Measurements from ENCODE around the gene SLC22A6.
A peak's percentile ranks its signal among the peaks of the same experiment; 100 is the strongest.

The SLC22A6 gene

DNA sequence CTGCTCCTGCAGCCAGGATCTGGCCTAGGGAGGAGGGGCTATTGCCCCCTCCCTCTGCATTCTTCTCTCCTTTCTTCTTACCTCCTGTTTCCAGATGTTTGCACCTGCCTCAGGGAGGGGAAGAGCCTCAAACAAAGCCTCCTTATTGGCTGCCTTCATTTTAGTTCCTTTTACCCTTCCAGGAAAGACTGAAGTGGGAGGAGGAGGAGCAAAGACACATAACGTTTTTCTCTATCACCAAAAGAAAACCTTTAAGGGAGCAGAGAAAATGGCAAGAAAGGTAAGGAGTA lies 50.3 kb downstream of the SLC22A6 start:
- no peak for DNase-seq
- no CpG with 5 or more reads among the region's 1 CpG for WGBS (ENCODE audit: extremely low coverage, insufficient coverage, low lambda C conversion rate)
- H2BK5ac ChIP-seq (ENCODE audit: low read length) = no peak overlapping the region

DNA sequence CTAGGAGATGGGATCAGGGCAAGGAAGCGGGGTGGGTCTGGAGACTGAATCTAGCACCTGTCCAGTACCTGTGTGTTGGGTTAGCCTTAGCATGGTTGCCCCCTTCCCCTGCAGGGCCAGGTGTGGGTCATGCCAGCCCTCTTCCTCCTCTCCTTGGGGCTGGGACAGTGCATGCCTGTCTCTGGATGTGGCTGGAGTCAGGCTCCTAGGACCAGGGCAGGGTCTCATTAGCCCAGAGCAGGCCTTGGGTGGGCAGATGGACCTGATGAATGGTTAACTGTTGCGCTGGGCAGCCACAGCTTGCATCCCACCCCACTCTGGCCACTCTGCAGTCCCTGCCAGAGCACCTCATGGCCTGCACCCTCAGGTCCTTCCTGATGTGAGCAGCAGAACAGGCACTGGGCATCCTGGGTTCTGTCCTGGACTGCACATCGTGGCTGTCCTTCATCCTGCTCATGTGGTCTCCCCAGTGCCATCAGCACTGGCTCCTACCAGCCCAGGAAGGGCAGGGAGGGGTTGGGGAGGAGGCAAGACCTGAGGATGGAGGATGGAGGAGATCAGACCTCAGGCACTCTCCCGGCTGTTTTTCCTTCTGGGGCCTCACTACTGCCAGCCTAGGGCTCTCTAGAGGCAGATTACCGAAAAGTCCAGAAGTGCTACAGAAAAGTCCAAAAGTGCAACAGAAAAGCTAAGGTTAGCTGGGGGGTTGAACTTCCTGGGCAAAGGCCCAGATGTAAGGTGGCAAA lies 50.8 kb downstream of the SLC22A6 start:
- Histone ChIP-seq H3K18ac (ENCODE audit: low read length) (no peak overlapping the region), H3K27ac (ENCODE audit: low read depth, low read length) (no peak overlapping the region), H2BK15ac (replicated peaks; ENCODE audit: low read depth) (no peak overlapping the region), H3K4me1 (ENCODE audit: control insufficient read depth, low read depth, low read length) (peaks cover 4% of the 10 kb centered on the region), H3K79me1 (ENCODE audit: low read length) (no peaks in the 10 kb centered on the region), H3K4ac (ENCODE audit: low read depth, low read length) (no peak overlapping the region), H3K79me2 (ENCODE audit: control insufficient read depth, insufficient read depth, low read length) (no peaks in the 10 kb centered on the region), H3K23ac (ENCODE audit: low read length) (no peak overlapping the region), H2AK5ac (ENCODE audit: low read length) (no peak overlapping the region), H3K27me3 (ENCODE audit: insufficient read depth, low read length, poor library complexity) (no peaks in the 10 kb centered on the region), H3K4me2 (ENCODE audit: low read length) (no peak overlapping the region), H3K4me3 (ENCODE audit: low read length) (no peak overlapping the region), H2BK120ac (ENCODE audit: low read depth, low read length) (no peak overlapping the region), H4K8ac (ENCODE audit: low read depth, low read length) (no peak overlapping the region), H3K9ac (ENCODE audit: low read length) (no peak overlapping the region), H2BK5ac (ENCODE audit: low read length) (no peak overlapping the region), H4K5ac (ENCODE audit: low read length) (no peak overlapping the region), H3K56ac (ENCODE audit: low read length) (no peak overlapping the region), H3K36me3 (ENCODE audit: control insufficient read depth, insufficient read depth, low read length) (no peaks in the 10 kb centered on the region)
- no peak for DNase-seq
- no CpG with 5 or more reads among the region's 5 CpGs for WGBS (ENCODE audit: extremely low coverage, insufficient coverage, low lambda C conversion rate)

More for the DNA sequence above, 50.3 kb downstream of the SLC22A6 start:
- Histone ChIP-seq H3K23ac (ENCODE audit: low read length) (no peak overlapping the region), H4K5ac (ENCODE audit: low read length) (no peak overlapping the region), H4K8ac (ENCODE audit: low read depth, low read length) (no peak overlapping the region), H2AK5ac (ENCODE audit: low read length) (no peak overlapping the region), H3K18ac (ENCODE audit: low read length) (no peak overlapping the region), H3K36me3 (ENCODE audit: control insufficient read depth, insufficient read depth, low read length) (no peaks in the 10 kb centered on the region), H2BK15ac (replicated peaks; ENCODE audit: low read depth) (no peak overlapping the region), H3K27me3 (ENCODE audit: insufficient read depth, low read length, poor library complexity) (no peaks in the 10 kb centered on the region), H3K27ac (ENCODE audit: low read depth, low read length) (no peak overlapping the region), H3K4me1 (ENCODE audit: control insufficient read depth, low read depth, low read length) (peaks cover 4% of the 10 kb centered on the region), H3K4me3 (ENCODE audit: low read length) (no peak overlapping the region), H3K79me2 (ENCODE audit: control insufficient read depth, insufficient read depth, low read length) (no peaks in the 10 kb centered on the region), H3K4ac (ENCODE audit: low read depth, low read length) (no peak overlapping the region), H3K4me2 (ENCODE audit: low read length) (no peak overlapping the region), H3K9ac (ENCODE audit: low read length) (no peak overlapping the region), H3K56ac (ENCODE audit: low read length) (no peak overlapping the region), H2BK120ac (ENCODE audit: low read depth, low read length) (no peak overlapping the region), H3K79me1 (ENCODE audit: low read length) (no peaks in the 10 kb centered on the region)

DNA sequence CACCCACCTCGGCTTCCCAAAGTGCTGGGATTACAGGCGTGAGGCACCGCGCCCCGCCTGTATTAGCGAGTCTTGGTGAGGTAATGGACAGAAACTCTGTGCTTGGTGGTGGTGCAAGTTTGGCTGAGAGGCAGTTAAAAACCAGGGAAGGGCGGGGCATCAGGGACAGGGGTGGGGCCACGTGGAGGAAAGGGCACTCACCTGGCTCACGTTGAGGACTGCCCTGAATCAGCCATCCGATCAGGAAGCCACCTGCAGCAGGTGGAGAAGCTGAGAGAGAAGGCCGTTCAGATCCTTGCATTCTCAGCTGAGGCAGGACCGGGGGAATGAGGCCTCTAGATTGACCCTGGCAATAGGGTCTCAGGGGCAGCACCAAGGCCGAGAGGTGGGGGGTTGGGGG lies 51.5 kb downstream of the SLC22A6 start:
- no CpG with 5 or more reads among the region's 13 CpGs for WGBS (ENCODE audit: extremely low coverage, insufficient coverage, low lambda C conversion rate)

DNA sequence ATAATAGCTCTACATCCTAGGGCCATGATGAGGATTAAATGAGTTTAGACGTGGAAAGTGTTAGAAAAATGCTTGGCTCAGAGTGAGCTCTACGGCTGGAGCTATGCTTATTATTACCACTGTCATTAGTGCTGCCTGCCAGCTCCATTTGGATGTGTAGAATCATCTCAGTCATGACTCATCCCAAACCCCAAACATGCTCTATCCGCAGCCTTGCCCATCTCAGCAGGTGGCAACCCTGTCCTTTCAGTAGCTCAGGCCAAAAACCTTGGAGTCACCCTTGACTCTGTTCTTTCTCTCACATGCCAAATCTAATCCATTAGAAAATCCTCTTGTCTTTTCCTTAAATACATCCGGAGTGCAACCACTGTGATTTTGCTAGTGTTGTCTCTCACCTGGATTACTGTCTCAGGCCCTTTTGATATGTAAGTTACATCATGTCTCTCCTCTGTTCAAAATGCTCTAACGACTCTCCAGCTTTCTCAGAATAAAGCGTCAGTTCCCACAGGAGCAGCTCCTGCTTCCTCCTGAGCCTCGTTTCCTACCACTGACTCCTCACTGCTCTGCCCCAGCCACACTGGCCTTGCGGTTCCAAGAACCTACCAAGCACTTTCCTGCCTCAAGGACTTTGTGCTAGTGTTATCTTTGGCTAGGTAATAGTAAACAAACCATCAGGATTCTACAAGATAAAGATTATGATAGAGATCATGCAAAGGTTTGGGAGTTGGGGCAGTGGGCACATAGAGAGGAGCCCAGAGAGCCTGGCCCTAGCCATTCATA lies 53.1 kb downstream of the SLC22A6 start:
- no peak overlapping the region for H3K56ac ChIP-seq (ENCODE audit: low read length)
- H2BK15ac ChIP-seq (replicated peaks; ENCODE audit: low read depth) = no peak overlapping the region
- peaks cover 10% of the 10 kb centered on the region for H3K27me3 ChIP-seq (ENCODE audit: insufficient read depth, low read length, poor library complexity)
- no peak overlapping the region for H3K4me2 ChIP-seq (ENCODE audit: low read length)
- H2AK5ac ChIP-seq (ENCODE audit: low read length) = no peak overlapping the region
- no peak overlapping the region for H3K18ac ChIP-seq (ENCODE audit: low read length)
- H2BK5ac ChIP-seq (ENCODE audit: low read length) = no peak overlapping the region
- no peak overlapping the region for H4K5ac ChIP-seq (ENCODE audit: low read length)
- no peak overlapping the region for H3K27ac ChIP-seq (ENCODE audit: low read depth, low read length)
- H2BK120ac ChIP-seq (ENCODE audit: low read depth, low read length) = no peak overlapping the region
- peak; percentile 42 for DNase-seq
- peaks cover 4% of the 10 kb centered on the region for H3K4me1 ChIP-seq (ENCODE audit: control insufficient read depth, low read depth, low read length)
- H3K36me3 ChIP-seq (ENCODE audit: control insufficient read depth, insufficient read depth, low read length) = no peaks in the 10 kb centered on the region
- H3K79me2 ChIP-seq (ENCODE audit: control insufficient read depth, insufficient read depth, low read length) = no peaks in the 10 kb centered on the region
- no peak overlapping the region for H3K4ac ChIP-seq (ENCODE audit: low read depth, low read length)
- H3K4me3 ChIP-seq (ENCODE audit: low read length) = no peak overlapping the region
- H3K23ac ChIP-seq (ENCODE audit: low read length) = no peak overlapping the region
- no CpG with 5 or more reads among the region's 8 CpGs for WGBS (ENCODE audit: extremely low coverage, insufficient coverage, low lambda C conversion rate)
- no peak overlapping the region for H3K9ac ChIP-seq (ENCODE audit: low read length)
- H3K79me1 ChIP-seq (ENCODE audit: low read length) = no peaks in the 10 kb centered on the region
- H4K8ac ChIP-seq (ENCODE audit: low read depth, low read length) = no peak overlapping the region

More for the DNA sequence above, 51.5 kb downstream of the SLC22A6 start:
- Histone ChIP-seq H3K9ac (ENCODE audit: low read length) (no peak overlapping the region), H3K56ac (ENCODE audit: low read length) (no peak overlapping the region), H3K36me3 (ENCODE audit: control insufficient read depth, insufficient read depth, low read length) (no peaks in the 10 kb centered on the region), H3K79me2 (ENCODE audit: control insufficient read depth, insufficient read depth, low read length) (no peaks in the 10 kb centered on the region), H3K4me3 (ENCODE audit: low read length) (no peak overlapping the region), H3K18ac (ENCODE audit: low read length) (no peak overlapping the region), H3K79me1 (ENCODE audit: low read length) (no peaks in the 10 kb centered on the region), H3K4me1 (ENCODE audit: control insufficient read depth, low read depth, low read length) (peaks cover 4% of the 10 kb centered on the region), H3K27me3 (ENCODE audit: insufficient read depth, low read length, poor library complexity) (no peaks in the 10 kb centered on the region), H4K5ac (ENCODE audit: low read length) (no peak overlapping the region), H2BK15ac (replicated peaks; ENCODE audit: low read depth) (no peak overlapping the region), H3K4me2 (ENCODE audit: low read length) (no peak overlapping the region), H2BK120ac (ENCODE audit: low read depth, low read length) (no peak overlapping the region), H4K8ac (ENCODE audit: low read depth, low read length) (no peak overlapping the region), H3K23ac (ENCODE audit: low read length) (no peak overlapping the region), H2BK5ac (ENCODE audit: low read length) (no peak overlapping the region), H3K4ac (ENCODE audit: low read depth, low read length) (no peak overlapping the region), H2AK5ac (ENCODE audit: low read length) (no peak overlapping the region), H3K27ac (ENCODE audit: low read depth, low read length) (no peak overlapping the region)
- no peak for DNase-seq

DNA sequence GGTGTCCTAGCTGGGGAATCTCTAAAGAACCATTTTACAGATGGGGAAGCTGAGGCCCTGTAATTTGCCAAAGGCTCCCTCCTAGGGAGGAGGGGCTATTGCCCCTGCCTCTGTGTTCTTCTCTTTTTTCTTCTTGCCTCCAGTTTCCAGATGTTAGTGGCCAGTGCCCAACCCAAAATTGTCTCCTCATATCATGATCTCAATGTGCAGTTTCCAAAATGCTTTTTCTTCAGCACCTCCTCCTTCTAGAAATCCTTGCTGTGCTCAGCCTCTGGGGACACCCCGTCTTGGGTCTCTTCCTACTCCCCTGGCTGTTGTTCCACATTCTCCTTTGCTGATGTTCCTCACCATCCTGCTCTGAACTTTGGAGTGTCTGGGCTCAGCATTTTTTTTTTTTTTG lies 54.1 kb downstream of the SLC22A6 start:
- no peaks in the 10 kb centered on the region for H3K79me1 ChIP-seq (ENCODE audit: low read length)
- no peak overlapping the region for H3K9ac ChIP-seq (ENCODE audit: low read length)
- no peaks in the 10 kb centered on the region for H3K79me2 ChIP-seq (ENCODE audit: control insufficient read depth, insufficient read depth, low read length)
- no peak overlapping the region for H3K4ac ChIP-seq (ENCODE audit: low read depth, low read length)
- H4K5ac ChIP-seq (ENCODE audit: low read length) = no peak overlapping the region
- H2BK5ac ChIP-seq (ENCODE audit: low read length) = no peak overlapping the region
- H3K36me3 ChIP-seq (ENCODE audit: control insufficient read depth, insufficient read depth, low read length) = no peaks in the 10 kb centered on the region
- no peak overlapping the region for H2BK120ac ChIP-seq (ENCODE audit: low read depth, low read length)
- H3K56ac ChIP-seq (ENCODE audit: low read length) = no peak overlapping the region
- no peak overlapping the region for H3K23ac ChIP-seq (ENCODE audit: low read length)
- no peak overlapping the region for H3K18ac ChIP-seq (ENCODE audit: low read length)
- no peak overlapping the region for H3K27ac ChIP-seq (ENCODE audit: low read depth, low read length)
- WGBS (ENCODE audit: extremely low coverage, insufficient coverage, low lambda C conversion rate) = no CpG with 5 or more reads among the region's 1 CpG
- H2BK15ac ChIP-seq (replicated peaks; ENCODE audit: low read depth) = no peak overlapping the region
- H3K27me3 ChIP-seq (ENCODE audit: insufficient read depth, low read length, poor library complexity) = peaks cover 15% of the 10 kb centered on the region
- no peak overlapping the region for H3K4me3 ChIP-seq (ENCODE audit: low read length)
- H3K4me1 ChIP-seq (ENCODE audit: control insufficient read depth, low read depth, low read length) = peaks cover 4% of the 10 kb centered on the region
- no peak for DNase-seq
- no peak overlapping the region for H3K4me2 ChIP-seq (ENCODE audit: low read length)
- no peak overlapping the region for H4K8ac ChIP-seq (ENCODE audit: low read depth, low read length)
- no peak overlapping the region for H2AK5ac ChIP-seq (ENCODE audit: low read length)

Measured in mesendoderm (in vitro differentiated cells).